ENCODE data around the gene PRXL2B. TPM values are rescaled to one million over a fixed set of nuclear protein-coding genes. Genes with fewer than 3 reads are reported as not detected.
A peak's percentile ranks its signal among the peaks of the same experiment; 100 is the strongest.
"Not testable (repeated sequence)": the region's sequence is repeated elsewhere in the genome, so short reads cannot be mapped to it uniquely, and the experiment has no call there.

The PRXL2B gene
- total and polyA plus RNA-seq, 12 donors, result 16.9 to 64.0 (median 30.2) TPM

- intact Hi-C loops (cut with DNase I), result no loop called here
- Histone ChIP-seq H3K4me1 (replicated peaks in 1 of 2) (no peaks in the 10 kb centered on the region), H3K9me3 (replicated peaks in 1 of 3) (no peaks in the 10 kb centered on the region), H3K4me3 (no peak overlapping the region), H3K36me3 (replicated peaks in 1 of 2) (no peaks in the 10 kb centered on the region), H3K27me3 (peaks cover 5% of the 10 kb centered on the region), H3K27ac (no peak overlapping the region)
- DNase-seq, result peak in 1 of 7 donors; percentile 8
- 73 to 76% (median 74%) methylated on average over 15 to 23 of the region's 23 CpGs for WGBS, 4 donors
- no peak for TF ChIP-seq POLR2A (IDR thresholded peaks at IDR 0.05)
- TF ChIP-seq, protein P1, sequence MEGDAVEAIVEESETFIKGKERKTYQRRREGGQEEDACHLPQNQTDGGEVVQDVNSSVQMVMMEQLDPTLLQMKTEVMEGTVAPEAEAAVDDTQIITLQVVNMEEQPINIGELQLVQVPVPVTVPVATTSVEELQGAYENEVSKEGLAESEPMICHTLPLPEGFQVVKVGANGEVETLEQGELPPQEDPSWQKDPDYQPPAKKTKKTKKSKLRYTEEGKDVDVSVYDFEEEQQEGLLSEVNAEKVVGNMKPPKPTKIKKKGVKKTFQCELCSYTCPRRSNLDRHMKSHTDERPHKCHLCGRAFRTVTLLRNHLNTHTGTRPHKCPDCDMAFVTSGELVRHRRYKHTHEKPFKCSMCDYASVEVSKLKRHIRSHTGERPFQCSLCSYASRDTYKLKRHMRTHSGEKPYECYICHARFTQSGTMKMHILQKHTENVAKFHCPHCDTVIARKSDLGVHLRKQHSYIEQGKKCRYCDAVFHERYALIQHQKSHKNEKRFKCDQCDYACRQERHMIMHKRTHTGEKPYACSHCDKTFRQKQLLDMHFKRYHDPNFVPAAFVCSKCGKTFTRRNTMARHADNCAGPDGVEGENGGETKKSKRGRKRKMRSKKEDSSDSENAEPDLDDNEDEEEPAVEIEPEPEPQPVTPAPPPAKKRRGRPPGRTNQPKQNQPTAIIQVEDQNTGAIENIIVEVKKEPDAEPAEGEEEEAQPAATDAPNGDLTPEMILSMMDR (IDR thresholded peaks at IDR 0.05), result no peak
These were observed 10.5 kb upstream of the PRXL2B start for GRCh38 chr1:2575801-2576663.

- DNase-seq, result peak in 1 of 7 donors; percentile 10
- peak overlapping the region in 1 of 4 donors; percentile 10 for H3K4me3 ChIP-seq
- WGBS, 4 donors, result 69 to 77% (median 74%) methylated on average over 17 to 21 of the region's 23 CpGs
- peak overlapping the region in 3 of 5 donors; percentile 35 to 75 (median 62) for H3K27ac ChIP-seq
- intact Hi-C loops (cut with DNase I); H3K36me3 ChIP-seq (replicated peaks in 1 of 2); H3K4me1 ChIP-seq (replicated peaks in 1 of 2); H3K9me3 ChIP-seq (replicated peaks in 1 of 3); H3K27me3 ChIP-seq: not testable (repeated sequence)
These were observed 9.0 kb upstream of the PRXL2B start for GRCh38 chr1:2577565-2578075.

DNA sequence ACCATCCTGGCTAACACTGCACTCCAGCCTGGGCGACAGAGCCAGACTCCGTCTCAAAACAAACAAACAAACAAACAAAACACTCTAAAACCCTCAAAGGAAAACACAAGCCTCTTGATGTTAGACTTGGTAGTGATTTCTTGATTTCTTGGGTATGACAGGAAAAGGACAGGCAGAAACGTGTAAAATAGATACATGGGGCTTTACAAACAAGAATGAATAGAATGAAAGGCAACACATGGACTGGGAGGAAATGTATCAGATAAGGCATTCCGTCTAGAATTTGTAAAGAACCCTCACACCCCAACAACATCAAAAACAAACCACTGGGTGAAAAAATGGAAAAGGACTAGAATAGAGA is 7.8 kb upstream of the PRXL2B start:
- Histone ChIP-seq H3K27me3 (peaks cover 5% of the 10 kb centered on the region), H3K4me3 (no peak overlapping the region), H3K36me3 (replicated peaks in 1 of 2) (no peaks in the 10 kb centered on the region), H3K4me1 (replicated peaks in 1 of 2) (no peaks in the 10 kb centered on the region), H3K27ac (peak overlapping the region in 3 of 5 donors; percentile 27 to 75 (median 62)), H3K9me3 (replicated peaks in 1 of 3) (no peaks in the 10 kb centered on the region)
- 48 to 63% (median 53%) methylated on average over 4 of the region's 4 CpGs for WGBS, 4 donors
- intact Hi-C loops (cut with DNase I), result no loop called here
- DNase-seq, result no peak
- peak in 1 of 2 donors; percentile 11 for TF ChIP-seq POLR2A (IDR thresholded peaks at IDR 0.05)
- TF ChIP-seq, protein P1 (IDR thresholded peaks at IDR 0.05), result no peak

- DNase-seq, result no peak
- H3K27ac ChIP-seq, result no peak overlapping the region
- no peak overlapping the region for H3K4me3 ChIP-seq
- H3K4me1 ChIP-seq (replicated peaks in 1 of 2), result peaks cover 8 to 13% of the 10 kb centered on the region in 2 donors
- 85 to 95% (median 89%) methylated on average over 6 to 10 of the region's 10 CpGs for WGBS, 4 donors
- TF ChIP-seq, protein P1 (IDR thresholded peaks at IDR 0.05), result no peak
- TF ChIP-seq POLR2A (IDR thresholded peaks at IDR 0.05), result no peak
- no peaks in the 10 kb centered on the region for H3K36me3 ChIP-seq (replicated peaks in 1 of 2)
- peaks cover 5% of the 10 kb centered on the region for H3K27me3 ChIP-seq
- intact Hi-C loops (cut with DNase I), result loop anchor here in 1 of 2 donors (5.0 kb wide), 1 partner anchor 62 kb away; no protein-coding TSS in a partner anchor
- no peaks in the 10 kb centered on the region for H3K9me3 ChIP-seq (replicated peaks in 1 of 3)
These were observed 5.9 kb upstream of the PRXL2B start for GRCh38 chr1:2580691-2581090.

Measured in adrenal gland (tissue), 12 donors.